ENCODE results near the gene RFC3. TPM values are rescaled to one million over a fixed set of nuclear protein-coding genes. Genes with fewer than 3 reads are reported as not detected.

RFC3 gene
- total and polyA plus RNA-seq, 4 donors = 6.3 to 16.5 (median 8.5) TPM

DNA sequence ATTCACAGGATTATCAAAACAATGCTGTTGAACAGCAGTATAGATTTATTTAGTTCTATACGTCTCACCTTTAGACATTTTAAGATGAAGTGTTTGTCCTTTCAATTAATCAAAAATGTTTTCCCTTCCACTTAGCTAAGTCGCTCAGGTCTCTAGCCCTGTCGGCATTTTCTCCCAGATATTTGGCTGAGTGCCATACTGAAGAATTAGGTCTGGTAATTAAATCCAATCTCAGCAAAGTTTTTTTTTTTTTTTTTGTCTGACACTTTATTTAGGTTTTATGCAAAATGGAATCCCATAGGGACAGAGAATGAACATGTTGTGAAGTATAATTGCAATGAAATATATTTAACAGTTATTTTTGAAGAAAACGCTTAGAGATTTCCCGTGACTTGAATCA lies 44.1 kb downstream of the RFC3 start:
- Histone ChIP-seq H3K27me3 (ENCODE audit: control insufficient read depth in 3 of 3, insufficient read depth in 3 of 3, low read length in 2 of 3) (no peaks in the 10 kb centered on the region), H3K4me3 (no peak overlapping the region), H3K9ac (ENCODE audit: insufficient read depth in 1 of 2, low read length in 2 of 2) (no peak overlapping the region), H3K36me3 (ENCODE audit: control insufficient read depth in 4 of 4, insufficient read depth in 4 of 4, low read length in 4 of 4) (no peaks in the 10 kb centered on the region), H3K4me1 (ENCODE audit: control insufficient read depth in 5 of 5, insufficient read depth in 5 of 5, low read length in 5 of 5) (peaks cover 0 to 1% (median 0%) of the 10 kb centered on the region in 5 donors), H3K27ac (ENCODE audit: low read depth in 1 of 2, low read length in 1 of 2) (no peak overlapping the region), H3K9me3 (ENCODE audit: control insufficient read depth in 4 of 4, insufficient read depth in 3 of 4, low read length in 3 of 4) (no peaks in the 10 kb centered on the region)
- WGBS, 2 donors = 73 to 88% methylated on average over 5 of the region's 5 CpGs
- ATAC-seq (ENCODE audit: insufficient read depth, low FRiP score) (no peak), DNase-seq (peak in 2 of 3 donors; percentile 10 to 12)
- TF ChIP-seq, protein P1, sequence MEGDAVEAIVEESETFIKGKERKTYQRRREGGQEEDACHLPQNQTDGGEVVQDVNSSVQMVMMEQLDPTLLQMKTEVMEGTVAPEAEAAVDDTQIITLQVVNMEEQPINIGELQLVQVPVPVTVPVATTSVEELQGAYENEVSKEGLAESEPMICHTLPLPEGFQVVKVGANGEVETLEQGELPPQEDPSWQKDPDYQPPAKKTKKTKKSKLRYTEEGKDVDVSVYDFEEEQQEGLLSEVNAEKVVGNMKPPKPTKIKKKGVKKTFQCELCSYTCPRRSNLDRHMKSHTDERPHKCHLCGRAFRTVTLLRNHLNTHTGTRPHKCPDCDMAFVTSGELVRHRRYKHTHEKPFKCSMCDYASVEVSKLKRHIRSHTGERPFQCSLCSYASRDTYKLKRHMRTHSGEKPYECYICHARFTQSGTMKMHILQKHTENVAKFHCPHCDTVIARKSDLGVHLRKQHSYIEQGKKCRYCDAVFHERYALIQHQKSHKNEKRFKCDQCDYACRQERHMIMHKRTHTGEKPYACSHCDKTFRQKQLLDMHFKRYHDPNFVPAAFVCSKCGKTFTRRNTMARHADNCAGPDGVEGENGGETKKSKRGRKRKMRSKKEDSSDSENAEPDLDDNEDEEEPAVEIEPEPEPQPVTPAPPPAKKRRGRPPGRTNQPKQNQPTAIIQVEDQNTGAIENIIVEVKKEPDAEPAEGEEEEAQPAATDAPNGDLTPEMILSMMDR (IDR thresholded peaks at IDR 0.05; ENCODE audit: control extremely low read depth, extremely low read depth) = no peak

DNA sequence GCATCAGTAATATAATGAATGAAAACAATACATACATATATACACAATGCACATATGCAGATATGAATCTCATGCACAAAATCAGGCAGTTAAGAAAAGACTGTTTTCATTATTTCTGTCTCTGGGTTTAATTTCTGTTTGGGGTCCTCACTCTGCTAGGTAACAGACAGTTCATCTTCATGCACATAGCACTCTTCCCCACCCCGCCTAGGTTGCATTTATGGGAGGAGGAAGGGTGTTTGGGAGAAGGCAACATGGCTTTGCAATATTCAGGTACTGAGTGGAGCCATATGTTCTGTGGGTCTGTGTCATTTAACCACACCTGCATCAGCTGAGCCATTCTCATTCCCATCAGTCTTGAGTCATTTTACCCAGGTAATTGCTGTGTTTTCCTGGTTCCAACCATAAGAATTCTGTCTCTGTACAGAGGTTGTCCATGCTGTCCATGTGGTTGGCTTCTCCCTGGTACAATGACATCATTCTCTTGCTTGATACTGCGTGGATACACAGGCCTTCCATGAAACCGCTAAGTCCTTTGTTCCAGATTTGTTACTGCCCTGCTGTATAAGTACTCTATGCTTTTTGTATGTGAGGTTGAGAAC lies 45.3 kb downstream of the RFC3 start:
- H3K27me3 ChIP-seq (ENCODE audit: control insufficient read depth in 3 of 3, insufficient read depth in 3 of 3, low read length in 2 of 3) = no peaks in the 10 kb centered on the region
- peaks cover 0 to 1% (median 0%) of the 10 kb centered on the region in 5 donors for H3K4me1 ChIP-seq (ENCODE audit: control insufficient read depth in 5 of 5, insufficient read depth in 5 of 5, low read length in 5 of 5)
- DNase-seq (no peak), ATAC-seq (ENCODE audit: insufficient read depth, low FRiP score) (no peak)
- no peaks in the 10 kb centered on the region for H3K36me3 ChIP-seq (ENCODE audit: control insufficient read depth in 4 of 4, insufficient read depth in 4 of 4, low read length in 4 of 4)
- H3K27ac ChIP-seq (ENCODE audit: low read depth in 1 of 2, low read length in 1 of 2) = no peak overlapping the region
- TF ChIP-seq, protein P1 (IDR thresholded peaks at IDR 0.05; ENCODE audit: control extremely low read depth, extremely low read depth) = no peak
- no peak overlapping the region for H3K4me3 ChIP-seq
- whole genome bisulfite sequencing, 2 donors = 63 to 65% methylated on average over 3 of the region's 3 CpGs
- H3K9ac ChIP-seq (ENCODE audit: insufficient read depth in 1 of 2, low read length in 2 of 2) = no peak overlapping the region
- H3K9me3 ChIP-seq (ENCODE audit: control insufficient read depth in 4 of 4, insufficient read depth in 3 of 4, low read length in 3 of 4) = peaks cover 0 to 3% (median 0%) of the 10 kb centered on the region in 4 donors

DNA sequence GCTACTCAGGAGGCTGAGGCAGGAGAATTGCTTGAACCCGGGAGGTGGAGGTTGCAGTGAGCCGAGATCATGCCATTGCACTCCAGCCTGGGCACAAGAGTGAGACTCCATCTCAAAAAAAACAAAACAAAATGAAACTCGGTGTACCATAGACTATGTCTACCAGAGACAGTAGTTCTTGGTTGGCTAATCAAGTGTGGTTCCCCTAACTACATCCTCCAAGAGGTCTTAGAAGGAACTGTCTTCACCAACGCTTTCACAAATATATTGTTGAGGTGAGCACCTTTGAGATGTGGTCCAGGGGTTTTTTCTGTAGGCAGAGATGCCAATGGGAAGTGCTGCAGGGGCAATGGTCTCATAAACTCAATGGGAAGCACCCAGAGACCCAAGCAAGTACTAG lies 48.0 kb downstream of the RFC3 start:
- ATAC-seq (ENCODE audit: insufficient read depth, low FRiP score) (no peak), DNase-seq (no peak)
- Histone ChIP-seq H3K4me1 (ENCODE audit: control insufficient read depth in 5 of 5, insufficient read depth in 5 of 5, low read length in 5 of 5) (peaks cover 0 to 1% (median 0%) of the 10 kb centered on the region in 5 donors), H3K4me3 (no peak overlapping the region), H3K27me3 (ENCODE audit: control insufficient read depth in 3 of 3, insufficient read depth in 3 of 3, low read length in 2 of 3) (no peaks in the 10 kb centered on the region), H3K27ac (ENCODE audit: low read depth in 1 of 2, low read length in 1 of 2) (no peak overlapping the region), H3K9ac (ENCODE audit: insufficient read depth in 1 of 2, low read length in 2 of 2) (no peak overlapping the region), H3K9me3 (ENCODE audit: control insufficient read depth in 4 of 4, insufficient read depth in 3 of 4, low read length in 3 of 4) (peaks cover 0 to 5% (median 0%) of the 10 kb centered on the region in 4 donors), H3K36me3 (ENCODE audit: control insufficient read depth in 4 of 4, insufficient read depth in 4 of 4, low read length in 4 of 4) (no peaks in the 10 kb centered on the region)
- 96 to 99% methylated on average over 4 of the region's 4 CpGs for WGBS, 2 donors
- TF ChIP-seq, protein P1 (IDR thresholded peaks at IDR 0.05; ENCODE audit: control extremely low read depth, extremely low read depth) = no peak

DNA sequence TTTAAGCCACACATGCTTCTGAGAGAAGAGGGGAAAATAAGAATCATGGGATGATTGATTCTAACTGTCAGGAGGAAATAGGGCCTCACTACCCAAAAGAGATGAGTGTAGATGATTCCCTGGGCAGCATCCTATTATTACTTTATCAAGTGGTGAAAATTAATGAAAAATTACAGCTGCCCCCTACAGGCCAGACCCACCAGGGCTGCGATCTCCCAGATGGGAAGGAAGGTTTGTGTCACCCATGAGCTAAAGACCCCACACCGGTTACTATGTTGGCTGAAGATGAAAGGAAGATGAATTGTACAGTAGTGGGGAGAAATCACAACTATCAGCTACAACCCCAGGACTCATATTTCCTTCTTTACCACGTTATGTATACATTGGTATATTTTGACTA lies 49.5 kb downstream of the RFC3 start:
- H3K4me1 ChIP-seq (ENCODE audit: control insufficient read depth in 5 of 5, insufficient read depth in 5 of 5, low read length in 5 of 5) = peaks cover 0 to 1% (median 0%) of the 10 kb centered on the region in 5 donors
- no peaks in the 10 kb centered on the region for H3K27me3 ChIP-seq (ENCODE audit: control insufficient read depth in 3 of 3, insufficient read depth in 3 of 3, low read length in 2 of 3)
- DNase-seq (no peak), ATAC-seq (ENCODE audit: insufficient read depth, low FRiP score) (no peak)
- H3K4me3 ChIP-seq = no peak overlapping the region
- H3K9ac ChIP-seq (ENCODE audit: insufficient read depth in 1 of 2, low read length in 2 of 2) = no peak overlapping the region
- H3K36me3 ChIP-seq (ENCODE audit: control insufficient read depth in 4 of 4, insufficient read depth in 4 of 4, low read length in 4 of 4) = no peaks in the 10 kb centered on the region
- TF ChIP-seq, protein P1 (IDR thresholded peaks at IDR 0.05; ENCODE audit: control extremely low read depth, extremely low read depth) = no peak
- WGBS, 2 donors = 94 to 95% methylated on average over 3 of the region's 3 CpGs
- H3K27ac ChIP-seq (ENCODE audit: low read depth in 1 of 2, low read length in 1 of 2) = no peak overlapping the region
- peaks cover 0 to 5% (median 0%) of the 10 kb centered on the region in 4 donors for H3K9me3 ChIP-seq (ENCODE audit: control insufficient read depth in 4 of 4, insufficient read depth in 3 of 4, low read length in 3 of 4)

Data from lung (tissue), 12 donors.